ENCODE data around the gene PCGF3.

DNA sequence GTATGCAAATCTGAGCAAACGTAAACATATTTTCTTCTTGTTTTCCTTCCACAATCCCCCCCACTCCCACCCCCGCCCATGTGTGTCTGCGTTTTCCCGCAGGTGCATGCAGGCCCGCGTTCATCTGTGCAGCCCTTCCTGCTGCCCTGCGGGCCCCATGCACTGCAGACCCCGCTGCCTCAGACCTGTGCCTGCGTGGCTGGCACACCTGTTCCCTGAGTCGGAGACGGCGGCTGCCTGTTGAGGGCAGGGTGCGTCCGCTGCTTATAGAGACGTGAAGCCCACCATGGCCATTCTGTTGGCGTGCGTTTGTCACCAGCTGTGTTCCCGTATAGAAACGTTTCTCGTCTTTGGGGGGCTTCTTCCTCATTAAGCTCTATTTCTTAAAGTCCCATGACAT lies 51.5 kb downstream of the PCGF3 start:
- TF ChIP-seq, protein P1, sequence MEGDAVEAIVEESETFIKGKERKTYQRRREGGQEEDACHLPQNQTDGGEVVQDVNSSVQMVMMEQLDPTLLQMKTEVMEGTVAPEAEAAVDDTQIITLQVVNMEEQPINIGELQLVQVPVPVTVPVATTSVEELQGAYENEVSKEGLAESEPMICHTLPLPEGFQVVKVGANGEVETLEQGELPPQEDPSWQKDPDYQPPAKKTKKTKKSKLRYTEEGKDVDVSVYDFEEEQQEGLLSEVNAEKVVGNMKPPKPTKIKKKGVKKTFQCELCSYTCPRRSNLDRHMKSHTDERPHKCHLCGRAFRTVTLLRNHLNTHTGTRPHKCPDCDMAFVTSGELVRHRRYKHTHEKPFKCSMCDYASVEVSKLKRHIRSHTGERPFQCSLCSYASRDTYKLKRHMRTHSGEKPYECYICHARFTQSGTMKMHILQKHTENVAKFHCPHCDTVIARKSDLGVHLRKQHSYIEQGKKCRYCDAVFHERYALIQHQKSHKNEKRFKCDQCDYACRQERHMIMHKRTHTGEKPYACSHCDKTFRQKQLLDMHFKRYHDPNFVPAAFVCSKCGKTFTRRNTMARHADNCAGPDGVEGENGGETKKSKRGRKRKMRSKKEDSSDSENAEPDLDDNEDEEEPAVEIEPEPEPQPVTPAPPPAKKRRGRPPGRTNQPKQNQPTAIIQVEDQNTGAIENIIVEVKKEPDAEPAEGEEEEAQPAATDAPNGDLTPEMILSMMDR (IDR thresholded peaks at IDR 0.05), result no peak
- no peak for TF ChIP-seq POLR2A (IDR thresholded peaks at IDR 0.05)

All from right lobe of liver (tissue), 4 donors.